GM12878 (cell line): Measurements from ENCODE around the gene FGGY.

Experiments used
- BCL11A ChIP-seq: IDR thresholded peaks from 2 replicates; pipeline ENCODE4 v1.6.1; 2011; ENCODE audit warnings: low read depth, low read length
- CBX5 ChIP-seq: sonication (generic); IDR thresholded peaks from 2 replicates; pipeline ENCODE4 v1.6.1; 2016; ENCODE audit warnings: low read depth, moderate library complexity, mild to moderate bottlenecking, inconsistent platforms
- CHD1 ChIP-seq: IDR thresholded peaks from 2 replicates; pipeline ENCODE4 v1.6.1; 2012; ENCODE audit warnings: low read depth, low read length, improper control_type of control experiment
- CHD2 ChIP-seq: IDR thresholded peaks from 2 replicates; pipeline ENCODE4 v1.6.1; 2011; ENCODE audit warnings: low read depth, low read length, improper control_type of control experiment, borderline replicate concordance
- EZH2 ChIP-seq: IDR thresholded peaks from 2 replicates; pipeline ENCODE4 v1.6.1; 2012; ENCODE audit warnings: low read depth, mild to moderate bottlenecking, control low read depth, inconsistent platforms, low read length, borderline replicate concordance; ENCODE audit not compliant: control insufficient read depth
- JUNB ChIP-seq: IDR thresholded peaks from 2 replicates; pipeline ENCODE4 v1.6.1; 2016; ENCODE audit warnings: antibody characterized with exemption, mild to moderate bottlenecking
- POLR2A ChIP-seq: IDR thresholded peaks from 2 replicates; pipeline ENCODE4 v1.6.1; 2011; ENCODE audit warnings: low read depth, mild to moderate bottlenecking, low read length
- POLR2AphosphoS5 ChIP-seq: IDR thresholded peaks from 2 replicates; pipeline ENCODE4 v1.6.1; 2011; ENCODE audit warnings: mild to moderate bottlenecking, low read length, inconsistent platforms
- SIN3A ChIP-seq: IDR thresholded peaks from 2 replicates; pipeline ENCODE4 v1.6.1; 2012; ENCODE audit warnings: low read depth, low read length, improper control_type of control experiment
- TF ChIP-seq, protein P1 (sequence below), 3 experiments: IDR thresholded peaks in 2 of 3; conservative IDR thresholded peaks in 1 of 3; 2 replicates each; pipeline ENCODE4 v1.5.1; 2011; ENCODE audit warnings: low read depth in 3 of 3, low read length in 3 of 3, mild to moderate bottlenecking in 3 of 3, control low read depth in 2 of 3, moderate library complexity in 2 of 3, inconsistent platforms in 1 of 3, mixed read lengths in 1 of 3; ENCODE audit not compliant: control insufficient read depth in 2 of 3, insufficient read depth in 1 of 3; ENCODE audit errors: extremely low read depth in 1 of 3

DNA sequence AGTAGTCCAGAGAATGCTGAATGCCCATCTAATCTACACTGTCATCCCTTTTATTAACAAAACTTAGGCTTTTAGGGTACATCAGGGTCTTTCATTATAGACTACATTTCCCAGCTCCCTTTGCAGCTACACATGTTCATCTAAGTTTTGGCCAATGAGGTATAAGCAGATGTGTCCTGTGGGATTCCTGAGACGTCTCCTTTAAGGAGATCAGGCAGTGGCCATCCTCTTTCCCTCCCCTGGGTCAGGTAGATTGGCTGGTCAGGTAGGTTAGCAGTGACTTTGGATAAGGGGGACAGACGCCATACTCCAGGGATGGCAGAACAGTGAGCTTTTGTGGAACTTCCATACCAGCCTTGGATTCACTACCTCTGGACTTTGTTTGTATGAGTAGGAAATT is 188.3 kb downstream of the FGGY start:
- no peak for TF ChIP-seq POLR2A
- no peak for TF ChIP-seq JUNB
- no peak for TF ChIP-seq EZH2
- TF ChIP-seq BCL11A, result no peak
- TF ChIP-seq, protein P1, sequence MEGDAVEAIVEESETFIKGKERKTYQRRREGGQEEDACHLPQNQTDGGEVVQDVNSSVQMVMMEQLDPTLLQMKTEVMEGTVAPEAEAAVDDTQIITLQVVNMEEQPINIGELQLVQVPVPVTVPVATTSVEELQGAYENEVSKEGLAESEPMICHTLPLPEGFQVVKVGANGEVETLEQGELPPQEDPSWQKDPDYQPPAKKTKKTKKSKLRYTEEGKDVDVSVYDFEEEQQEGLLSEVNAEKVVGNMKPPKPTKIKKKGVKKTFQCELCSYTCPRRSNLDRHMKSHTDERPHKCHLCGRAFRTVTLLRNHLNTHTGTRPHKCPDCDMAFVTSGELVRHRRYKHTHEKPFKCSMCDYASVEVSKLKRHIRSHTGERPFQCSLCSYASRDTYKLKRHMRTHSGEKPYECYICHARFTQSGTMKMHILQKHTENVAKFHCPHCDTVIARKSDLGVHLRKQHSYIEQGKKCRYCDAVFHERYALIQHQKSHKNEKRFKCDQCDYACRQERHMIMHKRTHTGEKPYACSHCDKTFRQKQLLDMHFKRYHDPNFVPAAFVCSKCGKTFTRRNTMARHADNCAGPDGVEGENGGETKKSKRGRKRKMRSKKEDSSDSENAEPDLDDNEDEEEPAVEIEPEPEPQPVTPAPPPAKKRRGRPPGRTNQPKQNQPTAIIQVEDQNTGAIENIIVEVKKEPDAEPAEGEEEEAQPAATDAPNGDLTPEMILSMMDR (IDR thresholded peaks at IDR 0.05 in 2 of 3, conservative IDR thresholded peaks at IDR 0.05 in 1 of 3; ENCODE audit: control insufficient read depth in 2 of 3, extremely low read depth in 1 of 3, insufficient read depth in 1 of 3, low read depth in 3 of 3, low read length in 3 of 3), result no peak
- no peak for TF ChIP-seq POLR2AphosphoS5
- TF ChIP-seq CBX5, result no peak
- TF ChIP-seq CHD1, result no peak
- no peak for TF ChIP-seq CHD2
- TF ChIP-seq SIN3A, result no peak
